HCT116 (cell line): ENCODE results near the gene DIP2C. TPM values are rescaled to one million over a fixed set of nuclear protein-coding genes. Genes with fewer than 3 reads are reported as not detected.

Source experiments
- ATAC-seq: fragments of 200-7000 bp; cut with Tn5 transposase; 2 replicates; pipeline ENCODE4 v1.9.1; 2020; ENCODE audit warnings: mild to moderate bottlenecking, moderate library complexity
- BruUV-seq: library from RNA; stranded (reverse); fragments of 400-500 nt; replicated peaks from 2 replicates; lab custom pipeline; 2021; lab: Mats Ljungman, UMichigan
- CTCF ChIA-PET: fragments of 300-600 bp; sonication (Branson Sonifier 250); formaldehyde crosslinking; loops from one replicate; lab custom pipeline; 2021; ENCODE audit warnings: antibody characterized with exemption; lab: Charles Lee
- POLR2A ChIA-PET: fragments of 300-600, 350-600 bp; sonication (Branson Sonifier 250); formaldehyde crosslinking; loops from one replicate; lab custom pipeline; 2021; ENCODE audit warnings: antibody characterized with exemption; lab: Charles Lee
- RAD21 ChIA-PET, 2 experiments: fragments of 300-600 bp; sonication (Branson Sonifier 250); formaldehyde crosslinking; loops; one replicate each; lab custom pipeline; 2023; ENCODE audit warnings: low total read pairs in 2 of 2; ENCODE audit not compliant: uncharacterized antibody in 2 of 2, unreplicated experiment in 2 of 2, low non-redundant PET in 1 of 2; lab: Charles Lee
- DNase-seq: peaks from one replicate; pipeline ENCODE4 v3.0.0-alpha.2; 2010; ENCODE audit warnings: low read depth, low spot score
- H2AFZ ChIP-seq: fragments of 200-600 bp; shearing (Covaris generic), sonication (generic); 2 replicates; pipeline ENCODE4 v1.6.1; 2017; ENCODE audit warnings: low read depth, mixed run types, mixed read lengths, antibody characterized with exemption, low read length; ENCODE audit not compliant: poor library complexity, severe bottlenecking
- H3K27ac ChIP-seq: 2 replicates; pipeline ENCODE4 v1.5.1; 2012; ENCODE audit warnings: low read depth, low read length
- H3K27me3 ChIP-seq: fragments of 200-600 bp; sonication (generic); 2 replicates; pipeline ENCODE4 v1.6.1; 2016; ENCODE audit warnings: mixed run types, low read length, mixed read lengths; ENCODE audit not compliant: insufficient read depth
- H3K36me3 ChIP-seq, 2 experiments: fragments of 200-500 bp in 1 of 2; fragments of 200-600 bp in 1 of 2; sonication (Bioruptor generic) in 1 of 2; sonication (generic) in 1 of 2; 2 replicates each; pipeline versions ENCODE4 v1.5.1 to v1.6.1; 2014 to 2016; ENCODE audit warnings: low read length in 2 of 2, inconsistent platforms in 1 of 2, mixed read lengths in 1 of 2, mixed run types in 1 of 2; ENCODE audit not compliant: insufficient read depth in 2 of 2, control insufficient read depth in 1 of 2
- H3K4me1 ChIP-seq, 2 experiments: fragments of 200-600 bp in 1 of 2; sonication (generic) in 1 of 2; 2 replicates each; pipeline versions ENCODE4 v1.5.1 to v1.6.1; 2012 to 2017; ENCODE audit warnings: low read length in 2 of 2, inconsistent platforms in 1 of 2, mild to moderate bottlenecking in 1 of 2, mixed read lengths in 1 of 2, mixed run types in 1 of 2, moderate library complexity in 1 of 2; ENCODE audit not compliant: insufficient read depth in 2 of 2, control insufficient read depth in 1 of 2
- H3K4me2 ChIP-seq: fragments of 200-600 bp; sonication (generic); 2 replicates; pipeline ENCODE4 v1.6.1; 2017; ENCODE audit warnings: mixed run types, low read length, mixed read lengths
- H3K4me3 ChIP-seq, 2 experiments: fragments of 200-600 bp in 1 of 2; sonication (generic) in 1 of 2; replicated peaks in 1 of 2; 2 replicates each; pipeline ENCODE4 v1.5.1; 2011 to 2016; ENCODE audit warnings: low read length in 2 of 2, control low read depth in 1 of 2, low read depth in 1 of 2, mild to moderate bottlenecking in 1 of 2, mixed read lengths in 1 of 2, mixed run types in 1 of 2
- H3K79me2 ChIP-seq: fragments of 200-600 bp; sonication (generic); 2 replicates; pipeline ENCODE4 v1.6.1; 2017; ENCODE audit warnings: mild to moderate bottlenecking, mixed run types, low read length, moderate library complexity, mixed read lengths; ENCODE audit not compliant: insufficient read depth
- H3K9ac ChIP-seq: fragments of 200-600 bp; sonication (generic); 2 replicates; pipeline ENCODE4 v1.6.1; 2016; ENCODE audit warnings: low read length, mixed read lengths
- H3K9me2 ChIP-seq: fragments of 200-600 bp; sonication (generic), shearing (Covaris generic); 2 replicates; pipeline ENCODE4 v1.6.1; 2017; ENCODE audit warnings: mixed run types, mild to moderate bottlenecking, moderate library complexity; ENCODE audit not compliant: insufficient read depth
- H3K9me3 ChIP-seq, 2 experiments: fragments of 200-500 bp in 1 of 2; fragments of 200-600 bp in 1 of 2; sonication (Bioruptor generic) in 1 of 2; sonication (generic) in 1 of 2; 2 replicates each; pipeline ENCODE4 v1.6.1; 2014 to 2017; ENCODE audit warnings: low read length in 2 of 2, mixed read lengths in 2 of 2, inconsistent platforms in 1 of 2, low read depth in 1 of 2, mild to moderate bottlenecking in 1 of 2, mixed run types in 1 of 2, moderate library complexity in 1 of 2; ENCODE audit not compliant: control insufficient read depth in 1 of 2, insufficient read depth in 1 of 2
- H4K20me1 ChIP-seq: fragments of 200-600 bp; sonication (generic), shearing (Covaris generic); 2 replicates; pipeline ENCODE4 v1.6.1; 2017; ENCODE audit warnings: mixed run types, mild to moderate bottlenecking, moderate library complexity; ENCODE audit not compliant: insufficient read depth
- CBX3 ChIP-seq: IDR thresholded peaks from 2 replicates; pipeline ENCODE4 v1.6.1; 2012; ENCODE audit warnings: low read depth
- CEBPB ChIP-seq: IDR thresholded peaks from 2 replicates; pipeline ENCODE4 v1.6.1; 2012; ENCODE audit warnings: low read depth
- EGR1 ChIP-seq: IDR thresholded peaks from 2 replicates; pipeline ENCODE4 v1.6.1; 2012; ENCODE audit warnings: low read depth
- ELF1 ChIP-seq: IDR thresholded peaks from 2 replicates; pipeline ENCODE4 v1.6.1; 2012; ENCODE audit warnings: low read depth, borderline replicate concordance
- EZH2 ChIP-seq: fragments of 200-600 bp; sonication (generic); IDR thresholded peaks from 2 replicates; pipeline ENCODE4 v1.6.1; 2017; ENCODE audit warnings: antibody characterized with exemption, mixed run types
- FOSL1 ChIP-seq: IDR thresholded peaks from 2 replicates; pipeline ENCODE4 v1.6.1; 2012; ENCODE audit warnings: low read depth
- JUND ChIP-seq: IDR thresholded peaks from 2 replicates; pipeline ENCODE4 v1.6.1; 2012
- POLR2A ChIP-seq: IDR thresholded peaks from 2 replicates; pipeline ENCODE4 v1.7.0; 2011; ENCODE audit warnings: borderline replicate concordance; ENCODE audit not compliant: insufficient read depth, insufficient read length; ENCODE audit errors: extremely low read depth
- SIN3A ChIP-seq: IDR thresholded peaks from 2 replicates; pipeline ENCODE4 v1.6.1; 2012; ENCODE audit warnings: low read depth
- SP1 ChIP-seq: IDR thresholded peaks from 2 replicates; pipeline ENCODE4 v1.6.1; 2012; ENCODE audit warnings: low read depth
- TCF7L2 ChIP-seq: IDR thresholded peaks from 2 replicates; pipeline ENCODE4 v1.7.0; 2011; ENCODE audit warnings: borderline replicate concordance, inconsistent platforms; ENCODE audit not compliant: insufficient read depth, insufficient read length; ENCODE audit errors: extremely low read depth
- ZFX ChIP-seq: fragments of 450-650 bp; IDR thresholded peaks from 2 replicates; pipeline ENCODE4 v1.6.1; 2017
- intact Hi-C: fragments of 100-400 bp; cut with micrococcal nuclease; formaldehyde crosslinking; loops from 2 replicates; pipeline ENCODE4 v1.10.0; 2022
- total RNA-seq: library from RNA; stranded (reverse); gene quantifications from one replicate; pipeline ENCODE4 v1.2.1, GENCODE V29; 2021; ENCODE audit not compliant: unreplicated experiment
- TF ChIP-seq, protein P1 (sequence below): IDR thresholded peaks from 2 replicates; pipeline ENCODE4 v1.6.1; 2011; ENCODE audit warnings: mild to moderate bottlenecking, low read length, moderate library complexity; ENCODE audit not compliant: insufficient replicate concordance; ENCODE audit errors: extremely low read depth
- TF ChIP-seq, protein P2 (sequence below): IDR thresholded peaks from 2 replicates; pipeline ENCODE4 v1.6.1; 2012
- TF ChIP-seq, protein P3 (sequence below): IDR thresholded peaks from 2 replicates; pipeline ENCODE4 v1.6.1; 2012

DIP2C gene
- total RNA-seq, 1 experiment from 2014 or later = 15.4 TPM

DNA sequence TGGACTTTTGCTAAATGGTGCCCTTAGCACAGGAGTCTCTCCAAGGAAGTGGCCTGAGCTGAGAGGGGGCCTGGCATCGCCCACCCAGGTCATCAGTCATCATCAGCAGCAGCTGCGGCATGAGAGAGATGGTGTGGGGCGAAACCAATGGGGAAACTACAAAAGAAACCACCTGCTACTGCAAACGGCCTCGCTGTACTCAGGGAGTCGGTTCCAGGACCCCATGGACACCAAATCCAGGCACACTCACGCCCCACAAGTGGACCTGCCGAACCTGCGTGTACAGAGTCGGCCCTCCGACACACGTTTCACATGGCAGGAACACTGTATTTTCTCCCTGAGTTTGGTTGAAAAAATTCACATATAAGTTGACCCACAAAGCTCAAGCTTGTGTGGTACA is 37.8 kb downstream of the DIP2C start (continued):
- TF ChIP-seq, protein P1, sequence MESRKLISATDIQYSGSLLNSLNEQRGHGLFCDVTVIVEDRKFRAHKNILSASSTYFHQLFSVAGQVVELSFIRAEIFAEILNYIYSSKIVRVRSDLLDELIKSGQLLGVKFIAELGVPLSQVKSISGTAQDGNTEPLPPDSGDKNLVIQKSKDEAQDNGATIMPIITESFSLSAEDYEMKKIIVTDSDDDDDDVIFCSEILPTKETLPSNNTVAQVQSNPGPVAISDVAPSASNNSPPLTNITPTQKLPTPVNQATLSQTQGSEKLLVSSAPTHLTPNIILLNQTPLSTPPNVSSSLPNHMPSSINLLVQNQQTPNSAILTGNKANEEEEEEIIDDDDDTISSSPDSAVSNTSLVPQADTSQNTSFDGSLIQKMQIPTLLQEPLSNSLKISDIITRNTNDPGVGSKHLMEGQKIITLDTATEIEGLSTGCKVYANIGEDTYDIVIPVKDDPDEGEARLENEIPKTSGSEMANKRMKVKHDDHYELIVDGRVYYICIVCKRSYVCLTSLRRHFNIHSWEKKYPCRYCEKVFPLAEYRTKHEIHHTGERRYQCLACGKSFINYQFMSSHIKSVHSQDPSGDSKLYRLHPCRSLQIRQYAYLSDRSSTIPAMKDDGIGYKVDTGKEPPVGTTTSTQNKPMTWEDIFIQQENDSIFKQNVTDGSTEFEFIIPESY = no peak
- no peak for TF ChIP-seq ELF1
- TF ChIP-seq CEBPB = no peak
- no peak for TF ChIP-seq EGR1
- TF ChIP-seq TCF7L2 = no peak
- no peak for TF ChIP-seq CBX3
- no peak for TF ChIP-seq FOSL1
- TF ChIP-seq, protein P2, sequence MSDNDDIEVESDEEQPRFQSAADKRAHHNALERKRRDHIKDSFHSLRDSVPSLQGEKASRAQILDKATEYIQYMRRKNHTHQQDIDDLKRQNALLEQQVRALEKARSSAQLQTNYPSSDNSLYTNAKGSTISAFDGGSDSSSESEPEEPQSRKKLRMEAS = no peak
- TF ChIP-seq JUND = no peak

DNA sequence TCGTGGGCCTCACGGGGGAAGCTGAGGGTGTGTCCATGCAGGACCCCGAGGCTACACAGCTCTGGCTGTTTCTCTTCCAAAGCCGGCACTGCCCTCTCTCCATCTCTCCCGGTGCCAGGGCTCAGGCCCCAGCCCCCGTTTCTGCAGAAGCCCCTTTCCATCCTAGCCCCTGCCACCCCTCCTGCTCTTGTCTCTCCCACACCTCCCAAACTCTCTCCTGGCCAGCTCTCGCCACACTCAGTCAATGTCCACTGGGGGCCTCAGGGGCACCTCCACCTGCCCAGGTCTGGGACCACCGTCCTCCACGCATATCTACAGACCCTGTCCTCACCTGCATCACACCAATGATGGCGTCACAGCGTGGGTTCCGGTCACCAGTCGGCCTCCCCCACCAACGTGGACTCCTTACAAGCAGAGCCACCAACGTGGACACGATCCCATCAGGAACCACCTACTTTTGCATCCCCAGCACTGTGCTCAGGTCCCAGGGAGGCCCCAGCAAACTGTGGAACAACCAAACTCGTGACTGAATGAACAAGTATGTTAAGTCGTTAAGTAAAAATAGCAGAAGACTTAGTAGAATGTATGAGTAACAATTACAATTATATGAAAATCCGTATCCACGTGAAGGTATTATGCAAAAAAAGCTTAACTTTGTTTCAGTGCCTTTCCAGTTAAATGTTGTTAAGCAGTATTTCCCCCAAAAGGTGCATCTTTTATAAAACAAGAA is 38.4 kb downstream of the DIP2C start:
- ChIA-PET POLR2A (no interaction called here), RAD21 (no interaction called here), CTCF (no interaction called here)
- no peak overlapping the region for H3K4me2 ChIP-seq
- BruUV-seq = no TSS peak
- H3K9me2 ChIP-seq = no peaks in the 10 kb centered on the region
- H3K79me2 ChIP-seq = peaks cover 4% of the 10 kb centered on the region
- H3K9ac ChIP-seq = no peak overlapping the region
- no peaks in the 10 kb centered on the region for H3K27me3 ChIP-seq
- H3K4me3 ChIP-seq = no peak overlapping the region
- ATAC-seq (no peak), DNase-seq (no peak)
- H2AFZ ChIP-seq = no peak overlapping the region
- TF ChIP-seq EZH2 = no peak
- TF ChIP-seq ELF1 = no peak
- no peak for TF ChIP-seq SIN3A
- TF ChIP-seq, protein P1 = no peak
- TF ChIP-seq POLR2A = no peak
- no peak for TF ChIP-seq SP1
- TF ChIP-seq, protein P3, sequence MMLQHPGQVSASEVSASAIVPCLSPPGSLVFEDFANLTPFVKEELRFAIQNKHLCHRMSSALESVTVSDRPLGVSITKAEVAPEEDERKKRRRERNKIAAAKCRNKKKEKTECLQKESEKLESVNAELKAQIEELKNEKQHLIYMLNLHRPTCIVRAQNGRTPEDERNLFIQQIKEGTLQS = no peak
- TF ChIP-seq JUND = no peak
- TF ChIP-seq ZFX = no peak
- H4K20me1 ChIP-seq = no peaks in the 10 kb centered on the region
- intact Hi-C loops = no loop called here
- no peaks in the 10 kb centered on the region for H3K36me3 ChIP-seq
- H3K4me1 ChIP-seq = no peaks in the 10 kb centered on the region
- no peak overlapping the region for H3K27ac ChIP-seq
- H3K9me3 ChIP-seq = no peaks in the 10 kb centered on the region
